ENCODE measurements around the gene SLC14A1. TPM values are rescaled to one million over a fixed set of nuclear protein-coding genes. Genes with fewer than 3 reads are reported as not detected.
"Not testable (repeated sequence)": the region's sequence is repeated elsewhere in the genome, so short reads cannot be mapped to it uniquely, and the experiment has no call there.

Gene SLC14A1
- total RNA-seq, 3 donors from 2014 or later (not counting 1 experiment from before 2014, with no cell fraction given) = 21.2 to 51.6 (median 42.2) TPM

- Mint-ChIP-seq H3K27me3 (ENCODE audit: low read depth in 2 of 2) (peaks cover 4 to 23% of the 10 kb centered on the region in 2 donors), H3K36me3 (no peaks in the 10 kb centered on the region), H3K27ac (no peak overlapping the region), H3K4me3 (no peak overlapping the region), H3K4me1 (peaks cover 5 to 10% of the 10 kb centered on the region in 2 donors), H3K9me3 (no peaks in the 10 kb centered on the region)
- no peaks in the 10 kb centered on the region for H3K9me3 ChIP-seq (ENCODE audit: control insufficient read depth, insufficient read depth, low read length)
- no peak overlapping the region for H3K27ac ChIP-seq (ENCODE audit: low read length)
- intact Hi-C loops (cut with micrococcal nuclease) = no loop called here
- TF ChIP-seq CTCF (IDR thresholded peaks at IDR 0.05) = no peak
- 16% methylated on average over 4 of the region's 4 CpGs for WGBS (ENCODE audit: insufficient coverage)
- no peak overlapping the region for H3K4me3 ChIP-seq (ENCODE audit: low read length)
- ATAC-seq (no peak), DNase-seq (no peak)
- no peaks in the 10 kb centered on the region for H3K4me1 ChIP-seq (ENCODE audit: control insufficient read depth, insufficient read depth, low read length)
- H3K27me3 ChIP-seq (ENCODE audit: control insufficient read depth, insufficient read depth, low read length) = no peaks in the 10 kb centered on the region
- no peaks in the 10 kb centered on the region for H3K36me3 ChIP-seq (ENCODE audit: control insufficient read depth, insufficient read depth, low read length)
These were observed 32.0 kb downstream of the SLC14A1 start for GRCh38 chr18:45755934-45756333.

DNA sequence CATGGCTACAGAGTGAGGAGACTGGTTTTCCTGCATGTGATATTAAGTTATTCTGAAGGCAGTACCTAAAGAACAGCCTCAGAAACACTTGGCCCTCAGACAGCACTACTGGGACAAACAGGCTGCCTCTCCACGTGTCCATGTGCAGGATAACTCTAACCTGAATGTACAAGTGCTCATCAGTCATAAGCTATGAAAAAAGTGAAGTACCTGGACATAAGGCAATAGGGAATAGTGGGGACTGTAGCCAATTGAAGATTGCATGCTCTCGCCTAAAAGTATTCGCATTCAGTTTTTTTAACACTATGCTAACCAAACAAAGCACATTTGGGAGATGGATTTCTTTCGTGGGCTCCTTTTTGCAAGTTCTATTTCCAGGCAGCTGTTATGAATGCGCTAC lies 33.0 kb downstream of the SLC14A1 start:
- H3K4me1 Mint-ChIP-seq = peaks cover 9 to 10% of the 10 kb centered on the region in 2 donors
- Histone ChIP-seq H3K9me3 (ENCODE audit: control insufficient read depth, insufficient read depth, low read length) (no peaks in the 10 kb centered on the region), H3K36me3 (ENCODE audit: control insufficient read depth, insufficient read depth, low read length) (no peaks in the 10 kb centered on the region), H3K27ac (ENCODE audit: low read length) (no peak overlapping the region), H3K4me3 (ENCODE audit: low read length) (no peak overlapping the region), H3K4me1 (ENCODE audit: control insufficient read depth, insufficient read depth, low read length) (no peaks in the 10 kb centered on the region), H3K27me3 (ENCODE audit: control insufficient read depth, insufficient read depth, low read length) (no peaks in the 10 kb centered on the region)
- no peak for TF ChIP-seq CTCF (IDR thresholded peaks at IDR 0.05)
- ATAC-seq (no peak), DNase-seq (no peak)
- H3K36me3 Mint-ChIP-seq = no peaks in the 10 kb centered on the region
- no peak overlapping the region for H3K27ac Mint-ChIP-seq
- no peak overlapping the region for H3K4me3 Mint-ChIP-seq
- no peaks in the 10 kb centered on the region for H3K9me3 Mint-ChIP-seq
- peaks cover 4 to 23% of the 10 kb centered on the region in 2 donors for H3K27me3 Mint-ChIP-seq (ENCODE audit: low read depth in 2 of 2)
- 94% methylated on average over 5 of the region's 5 CpGs for WGBS (ENCODE audit: insufficient coverage)
- intact Hi-C loops (cut with micrococcal nuclease) = no loop called here

DNA sequence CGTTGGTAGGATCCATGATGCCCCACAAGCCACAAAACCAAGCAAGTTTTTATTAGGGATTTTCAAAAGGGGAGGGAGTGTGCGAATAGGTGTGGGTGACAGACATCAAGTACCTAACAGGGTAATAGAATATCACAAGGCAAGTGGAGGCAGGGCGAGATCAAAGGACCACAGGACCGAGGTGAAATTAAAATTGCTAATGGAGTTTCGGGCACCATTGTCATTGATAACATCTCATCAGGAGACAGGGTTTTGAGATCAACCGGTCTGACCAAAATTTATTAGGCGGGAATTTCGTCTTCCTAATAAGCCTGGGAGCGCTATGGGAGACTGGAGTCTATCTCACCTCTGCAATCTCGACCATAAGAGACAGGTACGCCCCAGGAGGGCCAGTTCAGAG lies 33.7 kb downstream of the SLC14A1 start:
- intact Hi-C loops (cut with micrococcal nuclease); H3K36me3 ChIP-seq (ENCODE audit: control insufficient read depth, insufficient read depth, low read length); H3K27ac ChIP-seq (ENCODE audit: low read length); H3K27ac Mint-ChIP-seq; DNase-seq; H3K4me3 ChIP-seq (ENCODE audit: low read length); H3K4me3 Mint-ChIP-seq; ATAC-seq; H3K4me1 Mint-ChIP-seq; H3K36me3 Mint-ChIP-seq; H3K27me3 ChIP-seq (ENCODE audit: control insufficient read depth, insufficient read depth, low read length); H3K4me1 ChIP-seq (ENCODE audit: control insufficient read depth, insufficient read depth, low read length); H3K9me3 Mint-ChIP-seq; H3K9me3 ChIP-seq (ENCODE audit: control insufficient read depth, insufficient read depth, low read length): not testable (repeated sequence)
- peaks cover 4 to 23% of the 10 kb centered on the region in 2 donors for H3K27me3 Mint-ChIP-seq (ENCODE audit: low read depth in 2 of 2)
- WGBS (ENCODE audit: insufficient coverage) = 91% methylated on average over 9 of the region's 11 CpGs

DNA sequence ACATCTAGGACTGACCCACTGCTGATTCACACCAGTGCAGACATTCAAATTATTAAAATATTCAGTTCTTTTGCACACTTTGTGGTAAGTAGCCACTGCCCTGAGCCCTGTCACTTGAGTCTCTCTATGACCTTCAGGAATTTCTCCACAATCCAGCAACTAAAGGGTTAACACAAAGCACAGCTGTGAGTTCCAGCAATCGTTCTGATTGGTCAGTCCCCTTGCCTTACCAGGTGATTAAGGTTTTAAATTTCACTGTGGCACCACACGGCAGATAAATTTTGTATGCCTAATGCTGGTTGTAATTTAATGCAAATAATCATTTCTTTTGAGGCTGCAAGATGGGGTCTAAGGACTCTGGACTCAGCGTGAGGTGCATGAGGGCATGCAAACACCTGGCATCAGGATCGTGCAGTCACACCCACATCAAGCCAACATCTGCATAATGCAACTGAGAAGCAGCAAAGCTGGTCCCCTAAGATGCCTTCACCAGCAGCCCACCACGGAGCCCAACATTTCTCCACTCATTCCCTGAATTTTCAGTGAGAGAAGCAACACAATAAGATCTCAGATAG lies 36.6 kb downstream of the SLC14A1 start:
- 59% methylated on average over 5 of the region's 5 CpGs for WGBS (ENCODE audit: insufficient coverage)
- Mint-ChIP-seq H3K27me3 (ENCODE audit: low read depth in 2 of 2) (peaks cover 0 to 14% of the 10 kb centered on the region in 2 donors), H3K27ac (no peak overlapping the region), H3K4me3 (no peak overlapping the region), H3K4me1 (peaks cover 9 to 10% of the 10 kb centered on the region in 2 donors), H3K36me3 (no peaks in the 10 kb centered on the region), H3K9me3 (no peaks in the 10 kb centered on the region)
- Histone ChIP-seq H3K4me3 (ENCODE audit: low read length) (no peak overlapping the region), H3K4me1 (ENCODE audit: control insufficient read depth, insufficient read depth, low read length) (no peaks in the 10 kb centered on the region), H3K27ac (ENCODE audit: low read length) (no peak overlapping the region), H3K36me3 (ENCODE audit: control insufficient read depth, insufficient read depth, low read length) (no peaks in the 10 kb centered on the region), H3K9me3 (ENCODE audit: control insufficient read depth, insufficient read depth, low read length) (no peaks in the 10 kb centered on the region), H3K27me3 (ENCODE audit: control insufficient read depth, insufficient read depth, low read length) (no peaks in the 10 kb centered on the region)
- TF ChIP-seq CTCF (IDR thresholded peaks at IDR 0.05) = no peak
- ATAC-seq (no peak), DNase-seq (no peak)
- intact Hi-C loops (cut with micrococcal nuclease) = no loop called here

Data from natural killer cell (primary cell).